ENCODE measurements around the gene APOL4.

APOL4 gene

DNA sequence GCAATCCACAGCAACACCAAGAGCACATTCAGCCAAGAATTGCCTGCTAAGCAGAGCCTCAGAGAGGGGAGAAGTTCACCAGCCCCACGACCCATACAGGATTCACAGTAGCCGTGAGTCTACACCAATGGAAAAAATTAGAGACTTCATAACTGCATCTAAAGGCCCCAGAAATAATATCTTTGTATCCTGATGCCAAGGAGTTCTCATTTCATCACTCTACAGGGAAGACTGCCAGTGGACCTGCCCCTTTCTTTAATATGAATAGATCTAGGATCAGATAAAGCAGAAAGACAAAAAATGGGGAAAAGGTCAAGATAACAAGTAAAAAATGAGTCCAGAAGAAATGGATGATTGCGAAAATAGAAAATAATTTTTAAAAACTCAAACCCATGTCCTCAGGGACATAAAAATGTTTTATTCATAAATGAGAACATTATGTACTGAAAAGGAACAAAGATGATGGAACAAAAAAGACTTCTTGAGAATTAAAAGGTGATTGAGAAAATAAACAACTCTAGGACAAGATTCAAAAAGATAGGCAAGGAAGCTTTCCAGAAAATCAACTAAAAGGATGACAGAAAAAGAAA is 50.5 kb downstream of the APOL4 start:
- DNase-seq, result no peak

- no peak for DNase-seq
Measured at GRCh38 chr22:36149441-36149840, 52.2 kb downstream of the APOL4 start.

DNA sequence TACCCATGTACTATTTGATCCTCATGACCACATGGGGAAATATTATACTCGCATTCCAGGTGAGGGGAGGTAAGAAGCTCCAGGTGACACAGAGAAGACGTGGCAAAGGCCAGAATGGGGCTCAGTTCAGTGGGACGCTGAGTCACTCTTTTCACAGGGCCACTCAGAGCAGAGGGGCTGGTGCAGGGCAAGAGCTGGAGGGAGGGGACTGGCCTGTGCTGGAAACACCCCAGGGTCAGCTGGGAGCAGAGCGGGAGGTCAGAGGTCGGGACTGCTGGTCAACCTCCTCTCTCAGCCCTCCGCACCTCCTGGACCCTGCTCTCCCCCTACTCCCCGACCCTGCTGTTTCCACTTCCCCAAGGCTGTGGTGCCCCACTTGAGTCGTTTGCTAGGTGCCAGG is 53.2 kb downstream of the APOL4 start:
- no peak for DNase-seq

GRCh38 chr22:36147196-36147791 is 54.3 kb downstream of the APOL4 start:
- no peak for DNase-seq

GRCh38 chr22:36145881-36146280 is 55.7 kb downstream of the APOL4 start:
- DNase-seq, result no peak

GRCh38 chr22:36144886-36145541 is 56.6 kb downstream of the APOL4 start:
- no peak for DNase-seq

- no peak for DNase-seq
Measured at GRCh38 chr22:36143956-36144355, 57.7 kb downstream of the APOL4 start.

DNA sequence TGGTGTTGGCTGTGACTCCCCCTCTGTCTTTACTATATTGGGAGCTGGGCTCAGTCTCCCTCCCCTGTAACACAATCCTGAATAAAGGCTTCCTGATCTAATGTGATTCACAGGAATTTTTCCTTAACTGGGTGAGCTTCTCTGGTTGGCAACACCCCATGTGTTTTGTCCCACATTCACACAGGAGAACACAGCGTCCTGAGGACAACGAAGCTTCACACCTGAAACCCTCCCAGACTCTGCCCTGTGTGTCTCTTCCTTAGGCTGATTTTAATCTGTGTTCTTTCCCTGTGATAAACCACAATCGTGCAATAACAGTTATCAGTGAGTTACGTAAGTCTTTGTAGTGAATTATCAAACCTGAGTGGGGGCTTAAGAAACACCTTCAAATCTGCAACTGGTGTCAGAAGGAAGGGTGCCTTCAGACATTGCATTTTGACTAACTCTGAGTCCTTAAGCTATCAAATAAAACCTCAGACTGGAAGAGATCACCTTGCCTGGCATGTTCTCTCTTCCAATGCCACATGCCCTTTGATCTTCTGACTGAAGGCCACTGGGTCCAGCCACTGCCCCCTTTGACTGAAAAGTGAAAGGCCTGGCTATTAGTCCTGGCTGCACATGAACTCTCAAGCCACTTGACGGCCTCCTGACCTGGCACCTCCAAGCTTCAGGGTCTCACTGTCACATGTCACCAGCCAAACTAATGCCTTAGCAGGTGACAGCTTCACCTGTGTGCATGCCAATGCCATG is 58.4 kb downstream of the APOL4 start:
- no peak for DNase-seq

DNA sequence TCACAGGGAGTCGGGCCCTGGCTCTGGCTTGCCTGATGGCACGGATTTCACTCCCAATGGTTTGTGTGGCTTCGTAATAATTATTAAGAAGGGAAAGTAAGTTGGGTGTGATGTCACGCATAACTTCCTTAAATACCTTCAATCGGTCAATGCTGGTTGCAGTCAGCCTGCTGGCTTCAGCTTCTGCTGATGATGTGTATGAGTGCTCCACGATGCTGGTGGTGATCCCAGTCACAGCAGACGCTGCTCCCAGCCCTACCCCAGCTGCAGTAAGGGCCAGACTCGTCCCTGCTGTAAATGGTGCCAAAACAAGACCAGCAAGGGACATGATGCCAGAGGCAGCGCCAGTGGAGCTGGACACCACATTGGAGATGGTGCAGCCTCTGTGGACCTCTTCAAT is 60.1 kb downstream of the APOL4 start:
- DNase-seq, result no peak

Measured in effector CD8-positive, alpha-beta T cell (primary cell).